ENCODE results near the gene ALDH1B1.

ALDH1B1 gene

DNA sequence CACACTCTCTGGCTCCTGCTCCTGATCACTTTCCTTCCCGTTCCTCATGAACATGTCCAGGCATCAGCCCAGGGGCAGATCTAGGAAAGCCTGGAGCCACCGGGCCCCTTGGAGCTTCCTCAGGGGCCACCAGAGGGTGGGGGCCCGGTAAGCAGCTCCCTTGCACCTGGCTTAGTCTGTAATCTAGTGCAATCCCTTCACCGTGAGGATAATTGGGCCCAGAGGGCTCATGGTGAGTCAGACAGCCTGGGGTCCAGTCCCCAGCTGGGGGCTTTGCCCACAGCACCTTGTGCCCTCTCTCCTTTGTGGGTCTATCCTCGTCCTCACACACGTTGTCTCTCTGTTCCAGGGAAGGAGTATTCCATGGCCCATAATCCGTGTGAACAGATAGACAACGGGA is 10.4 kb upstream of the ALDH1B1 start:
- no peaks in the 10 kb centered on the region for H3K9me3 ChIP-seq
- H3K4me3 ChIP-seq (ENCODE audit: low read depth, low read length): no peak overlapping the region
- H3K36me3 ChIP-seq: no peaks in the 10 kb centered on the region
- DNase-seq: no peak
- H3K27me3 ChIP-seq: no peaks in the 10 kb centered on the region
- TF ChIP-seq CTCF (IDR thresholded peaks at IDR 0.05; ENCODE audit: low read depth, low read length): no peak
- H3K4me1 ChIP-seq: no peaks in the 10 kb centered on the region

DNA sequence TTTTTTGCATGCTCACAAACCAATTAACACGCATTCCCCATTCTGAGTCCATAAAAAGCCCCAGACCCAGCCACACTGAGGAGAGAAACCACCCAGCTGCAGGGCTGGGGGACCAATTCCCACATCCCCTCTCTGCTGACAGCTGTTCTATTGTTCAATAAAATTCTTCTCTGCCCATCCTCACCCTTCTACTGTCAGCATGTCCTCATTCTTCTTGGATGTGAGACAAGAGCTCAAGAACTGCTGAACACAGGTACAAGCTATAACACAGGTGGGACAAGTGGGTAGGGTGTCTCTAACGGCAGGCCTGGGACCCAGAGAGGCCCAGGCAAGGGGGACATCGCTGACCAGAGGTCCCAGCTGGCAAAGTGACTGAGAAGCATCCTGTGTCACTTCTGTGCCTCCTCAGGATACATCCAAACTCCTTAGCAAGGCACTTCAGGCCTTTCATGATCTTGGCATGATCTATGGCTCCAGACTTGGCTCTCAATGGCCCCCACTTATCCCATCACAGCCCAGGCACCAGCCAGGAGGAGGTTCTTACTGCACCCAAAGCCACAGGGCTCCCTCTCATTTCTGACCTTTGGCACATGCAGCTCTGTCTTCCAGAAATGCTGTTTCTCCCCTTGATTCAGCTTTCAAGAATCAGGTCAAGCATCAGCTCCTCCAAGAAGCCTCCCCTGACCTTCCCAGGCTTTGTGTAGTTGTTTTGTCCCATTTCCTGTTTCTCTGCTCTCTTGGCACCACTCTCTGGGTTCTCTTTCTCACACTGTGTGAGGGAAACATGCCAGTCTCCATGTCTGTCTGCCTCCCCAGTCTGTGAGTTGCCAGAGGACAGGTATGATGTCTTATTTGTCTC is 7.3 kb upstream of the ALDH1B1 start:
- H3K4me1 ChIP-seq: no peaks in the 10 kb centered on the region
- no peaks in the 10 kb centered on the region for H3K27me3 ChIP-seq
- no peak for DNase-seq
- TF ChIP-seq CTCF (IDR thresholded peaks at IDR 0.05; ENCODE audit: low read depth, low read length): no peak
- no peak overlapping the region for H3K4me3 ChIP-seq (ENCODE audit: low read depth, low read length)
- no peaks in the 10 kb centered on the region for H3K9me3 ChIP-seq
- no peaks in the 10 kb centered on the region for H3K36me3 ChIP-seq

DNA sequence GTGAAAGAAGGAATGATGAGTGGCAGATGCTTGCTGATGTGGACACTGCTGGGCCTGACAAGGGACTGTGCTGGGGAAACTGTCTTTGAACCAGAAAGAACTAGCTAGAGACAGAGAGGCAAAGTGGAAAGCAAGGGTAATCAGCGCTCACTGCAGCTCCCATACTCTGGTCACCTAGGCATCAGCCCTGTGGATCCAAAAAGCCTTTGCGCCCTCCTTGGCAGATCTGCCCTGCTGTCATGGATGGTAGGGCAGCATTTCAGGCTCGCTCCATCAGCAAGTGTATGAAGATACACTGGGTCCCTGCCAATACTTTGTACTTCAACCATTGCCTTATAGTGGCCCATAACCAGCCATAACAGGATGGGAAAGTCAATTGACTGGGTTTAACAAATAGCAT is 6.6 kb upstream of the ALDH1B1 start:
- H3K36me3 ChIP-seq: no peaks in the 10 kb centered on the region
- no peaks in the 10 kb centered on the region for H3K27me3 ChIP-seq
- no peak for TF ChIP-seq CTCF (IDR thresholded peaks at IDR 0.05; ENCODE audit: low read depth, low read length)
- no peak overlapping the region for H3K4me3 ChIP-seq (ENCODE audit: low read depth, low read length)
- no peaks in the 10 kb centered on the region for H3K4me1 ChIP-seq
- no peaks in the 10 kb centered on the region for H3K9me3 ChIP-seq
- DNase-seq: no peak

DNA sequence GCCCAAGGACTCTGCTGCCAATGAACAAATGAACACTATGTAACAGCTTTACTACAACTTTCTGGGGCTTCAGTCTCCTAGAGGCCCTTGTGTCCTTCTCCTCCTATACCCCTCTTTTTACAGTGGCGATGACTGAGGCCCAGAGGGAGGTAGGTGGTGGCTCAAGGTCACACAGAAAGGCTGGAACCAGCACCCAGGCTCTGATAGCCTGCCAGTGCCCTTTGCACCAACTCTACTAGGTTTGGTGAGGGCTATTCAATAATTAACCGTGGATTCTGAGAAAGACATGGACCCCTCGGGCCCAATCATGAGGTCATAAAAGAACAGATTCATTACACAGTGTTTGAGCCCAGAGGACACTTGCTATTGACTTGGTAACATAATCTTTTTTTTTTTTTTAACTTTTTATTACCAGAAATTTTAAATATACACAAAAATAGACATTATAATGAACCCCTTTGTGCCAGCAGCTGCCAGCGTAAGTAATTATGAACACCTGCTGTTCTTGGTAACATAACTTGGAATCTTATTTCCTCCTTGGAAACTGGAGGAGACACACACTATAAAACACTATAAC is 6.1 kb upstream of the ALDH1B1 start:
- Histone ChIP-seq H3K4me1 (no peaks in the 10 kb centered on the region), H3K27me3 (no peaks in the 10 kb centered on the region), H3K9me3 (no peaks in the 10 kb centered on the region), H3K4me3 (ENCODE audit: low read depth, low read length) (no peak overlapping the region), H3K36me3 (no peaks in the 10 kb centered on the region)
- no peak for TF ChIP-seq CTCF (IDR thresholded peaks at IDR 0.05; ENCODE audit: low read depth, low read length)
- DNase-seq: no peak

DNA sequence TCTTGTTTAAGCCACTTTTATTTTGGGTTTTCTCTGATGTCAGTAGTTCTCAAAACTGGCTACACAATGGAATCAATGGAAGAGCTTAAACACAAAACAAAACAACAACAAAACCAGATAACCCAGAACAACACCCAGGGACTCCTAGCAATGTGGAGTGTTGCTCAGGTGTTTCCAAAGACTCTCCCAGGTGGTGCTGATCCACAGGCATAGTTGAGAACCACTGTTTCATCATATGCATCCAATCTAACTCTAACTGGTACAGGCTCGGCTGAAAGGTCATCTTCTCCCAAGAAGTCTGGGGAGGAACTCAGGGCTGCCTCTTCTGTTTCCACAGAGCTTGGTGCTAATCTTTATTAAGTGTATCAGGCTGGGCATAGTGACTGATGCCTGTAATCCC is 5.4 kb upstream of the ALDH1B1 start:
- Histone ChIP-seq H3K36me3 (no peaks in the 10 kb centered on the region), H3K4me1 (no peaks in the 10 kb centered on the region), H3K4me3 (ENCODE audit: low read depth, low read length) (no peak overlapping the region), H3K27me3 (no peaks in the 10 kb centered on the region), H3K9me3 (no peaks in the 10 kb centered on the region)
- no peak for TF ChIP-seq CTCF (IDR thresholded peaks at IDR 0.05; ENCODE audit: low read depth, low read length)
- no peak for DNase-seq

DNA sequence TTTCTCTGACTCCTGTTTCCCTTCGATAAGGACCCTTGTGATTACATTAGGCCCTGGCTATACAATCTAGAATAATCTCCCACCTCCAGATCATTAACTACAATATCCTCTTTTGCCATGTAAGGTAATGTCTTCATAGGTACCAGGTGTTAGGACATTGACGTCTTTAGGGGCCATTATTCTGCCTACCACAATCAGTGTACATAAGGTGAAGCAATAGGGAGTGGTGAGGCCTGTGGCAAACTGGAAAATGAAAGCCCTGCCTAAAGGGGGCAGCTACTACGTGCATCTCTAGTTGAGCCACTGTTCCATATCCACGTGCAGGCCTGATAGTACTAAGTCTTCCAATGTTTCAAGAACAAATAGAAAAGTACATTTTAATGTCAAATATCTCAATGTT is 4.8 kb upstream of the ALDH1B1 start:
- Histone ChIP-seq H3K4me3 (ENCODE audit: low read depth, low read length) (no peak overlapping the region), H3K36me3 (no peaks in the 10 kb centered on the region), H3K27me3 (no peaks in the 10 kb centered on the region), H3K4me1 (no peaks in the 10 kb centered on the region), H3K9me3 (no peaks in the 10 kb centered on the region)
- no peak for DNase-seq
- no peak for TF ChIP-seq CTCF (IDR thresholded peaks at IDR 0.05; ENCODE audit: low read depth, low read length)

Measured in BE2C (cell line).